GM18520 (cell line): Measurements from ENCODE around the gene SRMS.

Experiments used
- ATAC-seq: cut with Tn5 transposase; IDR thresholded peaks from one replicate; pipeline ENCODE4 v1.9.1; 2021; ENCODE audit not compliant: unreplicated experiment

The SRMS gene

GRCh38 chr20:63539441-63540370 is 7.8 kb downstream of the SRMS start:
- no peak for ATAC-seq

GRCh38 chr20:63539092-63539430 is 8.5 kb downstream of the SRMS start:
- no peak for ATAC-seq

- no peak for ATAC-seq
These were observed 9.1 kb downstream of the SRMS start for GRCh38 chr20:63538204-63539091.

GRCh38 chr20:63537525-63538203 is 9.9 kb downstream of the SRMS start:
- peak; percentile 87 for ATAC-seq

GRCh38 chr20:63536997-63537524 is 10.5 kb downstream of the SRMS start, which contains the start of gene PTK6:
Gene PTK6, minus strand, starts transcription at chr20:63537376. Its CDS starts 62 bp downstream, at chr20:63537314.
- ATAC-seq = no peak

GRCh38 chr20:63536241-63536977 is 11.1 kb downstream of the SRMS start:
- no peak for ATAC-seq

GRCh38 chr20:63534831-63535651 is 12.5 kb downstream of the SRMS start:
- ATAC-seq = no peak

- no peak for ATAC-seq
These were observed 13.1 kb downstream of the SRMS start for GRCh38 chr20:63534427-63534830.

GRCh38 chr20:63533871-63534393 is 13.6 kb downstream of the SRMS start:
- no peak for ATAC-seq

GRCh38 chr20:63533388-63533787 is 14.2 kb downstream of the SRMS start:
- ATAC-seq = no peak

- no peak for ATAC-seq
These were observed 15.0 kb downstream of the SRMS start for GRCh38 chr20:63532449-63532971.

- ATAC-seq = no peak
These were observed 15.7 kb downstream of the SRMS start for GRCh38 chr20:63531686-63532448.

GRCh38 chr20:63530788-63531160 is 16.8 kb downstream of the SRMS start:
- no peak for ATAC-seq

- ATAC-seq = no peak
These were observed 17.4 kb downstream of the SRMS start for GRCh38 chr20:63529861-63530787.

- ATAC-seq = no peak
These were observed 18.2 kb downstream of the SRMS start for GRCh38 chr20:63529180-63529860.

GRCh38 chr20:63527184-63527583 is 20.4 kb downstream of the SRMS start:
- ATAC-seq = no peak

- ATAC-seq = no peak
These were observed 21.6 kb downstream of the SRMS start for GRCh38 chr20:63525971-63526370.
